NT2/D1 (cell line): ENCODE data around the gene ZNF329.

Source experiments
- SUZ12 ChIP-seq: IDR thresholded peaks from 2 replicates; pipeline ENCODE4 v1.6.1; 2011; ENCODE audit not compliant: insufficient read length, insufficient read depth; ENCODE audit errors: extremely low read depth
- YY1 ChIP-seq: IDR thresholded peaks from 2 replicates; pipeline ENCODE4 v1.6.1; 2011; ENCODE audit not compliant: insufficient read length, insufficient read depth
- ZNF274 ChIP-seq: IDR thresholded peaks from 2 replicates; pipeline ENCODE4 v1.6.1; 2011; ENCODE audit warnings: mild to moderate bottlenecking, low read depth, low read length

- TF ChIP-seq YY1 = no peak
- TF ChIP-seq SUZ12 = no peak
- TF ChIP-seq ZNF274 = no peak
These were observed 16.3 kb downstream of the ZNF329 start for GRCh38 chr19:58134244-58134643.
